Body of pancreas (tissue), 4 donors: ENCODE results near the gene ABCC1.

Experiments
- CTCF ChIP-seq, 7 experiments: fragments of 450-650 bp in 4 of 7; fragments of 200-600 bp in 3 of 7; sonication (generic) in 3 of 7; IDR thresholded peaks; one replicate each; pipeline ENCODE4 v1.5.1; 2016 to 2019; ENCODE audit warnings: antibody characterized with exemption in 7 of 7
- POLR2A ChIP-seq, 3 donors: fragments of 450-650 bp; IDR thresholded peaks; one replicate each; pipeline ENCODE4 v1.6.1; 2016; ENCODE audit warnings: antibody characterized with exemption in 3 of 3, mild to moderate bottlenecking in 2 of 3

DNA sequence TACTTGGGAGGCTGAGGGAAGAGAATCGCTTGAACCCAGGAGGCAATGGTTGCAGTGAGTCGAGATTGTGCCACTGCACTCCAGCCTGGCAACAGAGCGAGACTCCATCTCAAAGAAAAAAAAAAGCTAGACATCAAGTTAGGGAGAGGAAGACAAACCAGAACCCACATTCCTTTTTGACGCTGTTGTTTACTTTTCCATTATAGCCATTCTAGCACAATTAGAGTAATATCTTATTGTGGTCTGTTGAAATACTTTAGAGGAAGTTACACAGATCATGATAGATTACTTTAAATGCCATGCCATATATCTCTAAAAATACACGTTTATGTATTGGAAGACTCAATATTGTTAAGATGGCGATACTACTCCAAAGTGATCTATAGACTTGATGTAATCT lies 16.5 kb upstream of the ABCC1 start:
- TF ChIP-seq CTCF (IDR thresholded peaks at IDR 0.05) (no peak), POLR2A (IDR thresholded peaks at IDR 0.05) (no peak)
